Non-pigmented ciliary epithelial cell (primary cell): ENCODE data around the gene USP14.

Experiments
- DNase-seq: peaks from one replicate; pipeline ENCODE4 v3.0.0-alpha.2; 2010; ENCODE audit warnings: low read depth

Gene USP14

DNA sequence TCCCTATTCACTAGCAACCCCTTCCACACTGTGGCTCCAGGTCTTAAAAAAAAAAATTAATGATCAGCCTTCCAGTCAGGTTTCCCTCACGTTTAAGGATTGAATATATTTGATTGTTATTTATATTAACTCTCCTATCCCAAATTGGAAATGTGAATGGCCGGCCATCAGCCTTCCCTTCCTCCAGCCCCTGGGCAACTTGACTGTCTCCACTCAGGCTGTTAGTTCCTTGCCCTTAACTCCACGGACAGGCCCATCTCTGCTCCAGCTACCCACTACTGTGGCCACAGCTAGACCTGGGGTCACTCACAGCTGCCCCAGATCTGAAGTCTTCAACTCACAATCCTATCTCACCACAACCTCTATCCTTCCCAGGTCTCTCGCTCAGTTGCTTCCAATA lies 69.5 kb downstream of the USP14 start:
- DNase-seq = no peak

- no peak for DNase-seq
Measured at GRCh38 chr18:228586-228985, 70.2 kb downstream of the USP14 start.

GRCh38 chr18:231563-231962 lies 73.2 kb downstream of the USP14 start:
- no peak for DNase-seq

DNA sequence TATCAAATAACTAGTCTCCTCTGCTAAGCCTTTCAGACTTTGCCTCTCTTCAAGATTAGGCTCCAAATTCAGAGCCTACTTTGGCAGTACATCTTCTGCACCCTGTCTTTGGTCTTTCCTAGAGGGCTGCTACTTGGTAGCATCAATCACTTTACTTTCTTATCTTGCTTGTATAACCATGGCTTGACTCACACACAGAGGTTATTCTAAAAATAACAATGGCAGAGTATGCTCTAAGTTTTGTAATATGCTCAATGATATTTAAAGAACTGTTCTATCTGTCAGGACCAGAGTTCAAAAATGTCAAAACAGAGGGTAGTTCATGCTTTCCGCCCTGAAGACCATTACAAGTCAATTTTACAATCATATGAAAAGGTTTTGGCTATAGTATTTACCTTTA lies 81.8 kb downstream of the USP14 start:
- no peak for DNase-seq

- no peak for DNase-seq
Measured at GRCh38 chr18:245282-245847, 87.0 kb downstream of the USP14 start.

GRCh38 chr18:248053-248452 lies 89.7 kb downstream of the USP14 start:
- DNase-seq = no peak

GRCh38 chr18:250685-251084 lies 92.3 kb downstream of the USP14 start:
- no peak for DNase-seq

GRCh38 chr18:251572-251971 lies 93.2 kb downstream of the USP14 start:
- DNase-seq = no peak

GRCh38 chr18:253121-253520 lies 94.8 kb downstream of the USP14 start:
- no peak for DNase-seq

- DNase-seq = no peak
Measured at GRCh38 chr18:255171-255570, 96.8 kb downstream of the USP14 start.

DNA sequence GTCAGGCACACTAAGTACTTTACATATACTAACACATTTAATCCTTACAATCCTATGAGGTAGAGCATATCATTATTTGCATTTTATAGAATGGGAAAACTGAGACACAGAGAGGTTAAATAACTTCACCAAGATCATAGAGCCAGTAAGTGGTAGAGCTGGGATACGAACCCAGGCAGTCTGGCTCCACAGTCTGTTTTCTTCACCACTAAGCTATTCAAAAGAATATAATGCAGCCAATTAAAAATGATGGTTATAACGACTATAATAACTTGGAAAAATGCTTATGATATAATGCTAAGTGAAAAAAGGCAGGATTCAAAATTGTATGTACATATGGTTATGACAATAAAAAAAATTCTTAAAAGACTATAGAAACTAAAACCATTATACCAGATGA lies 102.2 kb downstream of the USP14 start:
- DNase-seq = no peak

- no peak for DNase-seq
Measured at GRCh38 chr18:261398-262073, 103.2 kb downstream of the USP14 start.
